IMR-90 (cell line): ENCODE data around the gene ZNF425.

ENCODE experiments used
- CTCF ChIP-seq: conservative IDR thresholded peaks from 2 replicates; pipeline ENCODE4 v1.5.1; 2012; ENCODE audit warnings: mild to moderate bottlenecking, low read depth, low read length, improper control_type of control experiment
- MAZ ChIP-seq: IDR thresholded peaks from 2 replicates; pipeline ENCODE4 v1.6.1; 2012; ENCODE audit warnings: low read depth, mild to moderate bottlenecking, low read length, improper control_type of control experiment, moderate library complexity, borderline replicate concordance
- POLR2A ChIP-seq: IDR thresholded peaks from 2 replicates; pipeline ENCODE4 v1.6.1; 2012; ENCODE audit warnings: mild to moderate bottlenecking, low read depth, low read length
- RCOR1 ChIP-seq: IDR thresholded peaks from 2 replicates; pipeline ENCODE4 v1.6.1; 2012; ENCODE audit warnings: mild to moderate bottlenecking, low read length, improper control_type of control experiment; ENCODE audit not compliant: insufficient replicate concordance
- RFX5 ChIP-seq: IDR thresholded peaks from 2 replicates; pipeline ENCODE4 v1.8.0; 2012; ENCODE audit warnings: low read depth, mild to moderate bottlenecking, low read length, moderate library complexity
- SMC3 ChIP-seq: fragments of 150-350 bp; IDR thresholded peaks from 2 replicates; pipeline ENCODE4 v1.6.1; 2016; ENCODE audit warnings: low read depth, mild to moderate bottlenecking, antibody characterized with exemption, low read length, moderate library complexity

- no peak for TF ChIP-seq CTCF
- TF ChIP-seq POLR2A: no peak
- no peak for TF ChIP-seq RFX5
- no peak for TF ChIP-seq MAZ
- TF ChIP-seq SMC3: no peak
- no peak for TF ChIP-seq RCOR1
These were observed 15.8 kb upstream of the ZNF425 start for GRCh38 chr7:149141893-149142292.
